ENCODE measurements around the gene KAT14.
A peak's percentile ranks its signal among the peaks of the same experiment; 100 is the strongest.
"Not testable (repeated sequence)": the region's sequence is repeated elsewhere in the genome, so short reads cannot be mapped to it uniquely, and the experiment has no call there.

Gene KAT14

DNA sequence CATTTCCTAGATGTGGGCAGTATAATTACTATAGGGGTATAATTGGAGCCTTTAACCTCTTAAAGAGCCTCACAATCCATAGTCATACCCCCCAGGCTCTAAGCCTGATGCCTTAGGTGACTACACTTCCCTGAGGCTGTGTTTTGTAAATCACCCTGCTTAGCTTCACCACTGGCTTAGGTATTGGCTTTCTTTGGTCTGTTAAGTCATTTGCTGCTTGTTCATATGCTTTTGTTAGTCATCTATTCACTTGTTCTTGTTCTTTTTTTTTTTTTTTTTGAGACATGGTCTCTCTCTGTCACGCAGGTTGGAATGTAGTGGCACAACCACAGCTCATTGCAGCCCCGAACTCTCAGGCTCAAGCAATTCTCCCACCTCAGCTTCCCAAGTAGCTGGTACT is 26.7 kb downstream of the KAT14 start:
- DNase-seq (ENCODE audit: low spot score): no peak

DNA sequence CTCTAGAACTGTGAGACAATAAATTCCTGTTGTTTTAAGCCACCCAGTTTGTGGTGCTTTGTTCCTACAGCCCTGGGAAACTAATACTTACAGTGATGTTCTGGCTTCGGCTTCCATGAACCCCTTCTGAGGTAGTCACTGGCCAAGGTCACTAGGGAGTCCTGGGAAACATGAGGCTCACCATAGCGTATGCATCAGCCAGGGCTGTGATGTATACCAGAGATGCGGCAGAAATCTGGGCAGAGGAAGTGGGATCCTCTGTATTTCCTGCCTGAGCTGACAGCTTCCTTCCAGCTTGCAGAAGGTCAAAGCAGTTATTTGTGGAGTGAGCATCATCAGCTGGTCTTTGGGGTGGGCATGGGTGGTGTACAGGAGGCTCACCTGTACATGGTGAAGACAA is 27.9 kb downstream of the KAT14 start:
- peak; percentile 1 for DNase-seq (ENCODE audit: low spot score)

DNA sequence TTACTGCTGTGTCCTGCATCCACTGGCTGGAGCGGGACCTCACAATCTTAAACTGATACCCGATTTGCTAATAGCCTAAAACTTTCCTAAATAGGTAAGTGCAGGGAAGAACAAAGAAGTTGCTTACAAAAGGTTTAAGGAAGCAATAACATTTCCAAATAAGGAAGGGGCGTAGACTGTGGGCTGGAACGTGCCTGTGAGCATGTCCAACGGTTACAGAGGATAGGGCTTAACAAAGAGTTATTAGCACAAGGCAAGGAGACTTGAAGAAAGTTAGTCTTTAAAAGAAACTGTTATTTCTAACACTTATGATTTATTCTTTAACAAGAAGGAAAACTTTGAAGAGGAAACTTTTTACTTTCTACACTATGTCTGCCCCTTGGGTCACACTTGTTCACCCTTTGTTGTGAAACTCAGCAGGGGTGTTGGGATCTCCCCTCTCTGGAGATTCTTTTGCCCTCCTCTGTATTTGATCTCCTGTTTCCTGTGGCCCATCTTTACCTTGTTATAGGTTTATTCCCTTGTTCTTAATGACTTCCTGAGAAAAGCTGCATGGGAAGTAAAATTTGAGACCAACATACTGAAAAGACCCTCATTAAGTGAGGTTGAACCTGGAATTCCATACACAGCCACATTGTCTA is 28.7 kb downstream of the KAT14 start:
- DNase-seq (ENCODE audit: low spot score): no peak

DNA sequence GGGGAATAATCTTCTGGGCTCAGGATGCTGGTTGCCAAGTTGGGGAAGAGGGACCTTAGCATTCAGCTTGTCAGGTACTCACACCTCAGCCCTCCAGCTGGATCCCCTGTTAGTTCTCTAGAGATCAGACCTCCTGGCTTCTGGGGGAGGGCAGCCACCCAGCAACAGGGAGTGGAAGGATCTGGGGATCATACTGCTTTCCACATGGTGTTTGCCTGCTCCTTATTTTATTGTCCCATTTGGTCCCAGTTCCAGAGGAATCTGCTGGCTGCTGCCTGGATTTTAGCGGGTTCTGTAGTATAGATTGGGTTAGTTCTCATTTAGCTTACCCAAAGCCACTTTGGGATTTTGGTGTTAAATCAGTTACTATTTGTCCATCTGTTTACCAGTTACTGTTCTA is 29.3 kb downstream of the KAT14 start:
- no peak for DNase-seq (ENCODE audit: low spot score)

DNA sequence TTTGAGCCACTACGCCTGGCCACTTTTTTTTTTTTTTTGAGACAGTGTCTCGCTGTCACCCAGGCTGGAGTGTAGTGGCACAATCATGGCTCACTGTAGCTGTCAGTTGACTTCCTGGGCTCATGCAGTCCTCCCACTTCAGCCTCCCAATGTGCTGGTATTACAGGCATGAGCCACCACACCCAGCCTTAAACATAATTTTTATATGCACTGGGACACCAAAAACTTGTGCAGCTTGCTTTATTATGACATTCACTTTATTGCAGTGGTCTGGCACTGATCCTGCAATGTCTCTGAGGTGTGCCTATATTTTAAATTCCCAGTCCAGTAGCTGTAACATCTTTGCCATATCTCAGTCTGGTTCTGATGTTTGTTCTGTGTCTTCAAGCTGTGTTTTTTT is 34.7 kb downstream of the KAT14 start:
- DNase-seq (ENCODE audit: low spot score): no peak

DNA sequence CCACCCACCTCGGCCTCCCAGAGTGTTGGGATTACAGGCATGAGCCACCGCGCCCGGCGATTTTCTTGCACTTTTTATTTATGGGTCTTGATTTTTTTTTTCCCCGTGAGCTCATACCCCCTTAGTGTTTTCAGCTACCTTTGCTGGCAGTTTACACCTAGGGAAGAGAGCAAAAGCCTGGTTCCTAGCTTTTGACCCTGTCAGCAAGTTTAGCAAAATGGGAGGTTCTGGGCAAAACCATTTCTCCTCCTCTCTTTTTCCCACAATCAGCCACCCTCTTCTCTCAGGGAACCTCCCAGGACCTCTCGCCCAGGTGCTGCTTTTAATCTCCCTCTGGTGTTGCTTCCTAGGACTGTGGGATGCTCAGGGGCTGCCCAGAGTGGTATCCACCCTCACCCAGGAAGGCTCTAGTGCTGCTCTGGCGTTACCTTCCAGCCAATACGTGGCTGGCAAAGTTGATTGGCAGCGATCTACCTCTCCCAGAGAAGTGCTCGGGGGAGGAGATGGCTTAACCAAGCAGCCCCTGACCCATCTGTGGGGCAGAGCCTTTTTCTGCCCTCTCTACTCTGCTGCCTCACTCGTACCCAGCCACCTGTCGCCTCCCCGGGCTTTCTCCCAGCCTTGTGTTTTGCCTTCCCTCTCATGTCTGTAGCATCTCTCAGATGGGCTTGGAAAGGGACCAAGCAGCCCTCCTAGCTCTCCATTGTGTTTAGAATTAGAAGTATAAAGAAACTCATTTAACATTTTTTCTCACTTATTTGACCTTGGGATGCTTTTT is 37.4 kb downstream of the KAT14 start:
- no peak for DNase-seq (ENCODE audit: low spot score)

DNA sequence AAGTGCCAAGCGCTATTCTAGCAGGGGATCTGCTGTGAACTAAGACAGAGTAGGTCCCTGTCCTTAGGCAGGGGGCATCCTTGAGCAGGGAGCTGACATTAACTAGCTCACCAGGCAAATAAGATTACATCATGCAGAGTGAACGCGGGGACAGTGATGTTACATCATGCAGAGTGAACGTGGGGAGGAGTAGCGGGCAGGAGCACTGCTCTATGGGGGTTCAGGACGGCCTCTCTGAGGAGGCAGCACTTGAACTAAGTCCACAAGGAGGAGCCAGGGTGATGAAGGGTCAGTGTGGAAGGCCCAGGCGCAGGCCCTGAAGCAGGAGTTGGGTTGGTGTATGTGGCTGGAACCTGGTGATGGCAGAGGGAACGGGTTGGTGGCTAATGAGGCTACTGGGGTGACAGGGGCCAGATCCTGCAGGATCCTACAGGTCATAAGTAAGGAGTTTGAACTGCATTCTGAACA is 38.7 kb downstream of the KAT14 start:
- no peak for DNase-seq (ENCODE audit: low spot score)

DNA sequence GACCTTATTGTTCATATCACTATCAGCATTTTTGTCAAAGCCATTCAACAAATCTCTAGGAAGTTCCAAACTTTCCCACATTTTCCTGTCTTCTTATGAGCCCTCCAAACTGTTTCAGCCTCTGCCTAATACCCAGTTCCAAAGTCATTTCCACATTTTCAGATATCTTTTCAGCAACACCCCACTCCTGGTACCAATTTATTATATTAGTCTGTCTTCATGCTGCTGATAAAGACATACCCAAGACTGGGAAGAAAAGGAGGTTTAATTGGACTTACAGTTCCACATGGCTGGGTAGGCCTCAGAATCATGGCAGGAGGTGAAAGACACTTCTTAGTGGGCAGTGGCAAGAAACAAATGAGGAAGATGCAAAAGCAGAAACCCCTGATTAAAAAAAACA is 42.7 kb downstream of the KAT14 start:
- DNase-seq (ENCODE audit: low spot score): not testable (repeated sequence)

DNA sequence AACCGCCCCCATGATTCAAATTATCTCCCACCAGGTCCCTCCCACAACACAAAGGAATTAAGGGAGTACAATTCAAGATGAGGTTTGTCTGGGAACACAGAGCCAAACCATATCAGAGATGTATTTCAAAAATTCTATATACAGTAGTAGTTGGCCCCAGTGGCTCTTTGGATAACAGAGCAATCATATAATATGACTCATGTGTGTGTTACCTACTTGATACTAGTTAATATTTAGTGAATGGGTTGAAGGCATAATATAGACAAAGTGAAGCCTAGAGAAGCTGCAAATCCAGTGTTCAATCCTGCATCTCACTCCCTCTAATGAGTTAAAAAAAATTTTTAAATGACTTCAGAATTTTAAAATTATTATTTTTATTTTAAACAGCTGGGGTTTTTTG is 43.2 kb downstream of the KAT14 start:
- no peak for DNase-seq (ENCODE audit: low spot score)

DNA sequence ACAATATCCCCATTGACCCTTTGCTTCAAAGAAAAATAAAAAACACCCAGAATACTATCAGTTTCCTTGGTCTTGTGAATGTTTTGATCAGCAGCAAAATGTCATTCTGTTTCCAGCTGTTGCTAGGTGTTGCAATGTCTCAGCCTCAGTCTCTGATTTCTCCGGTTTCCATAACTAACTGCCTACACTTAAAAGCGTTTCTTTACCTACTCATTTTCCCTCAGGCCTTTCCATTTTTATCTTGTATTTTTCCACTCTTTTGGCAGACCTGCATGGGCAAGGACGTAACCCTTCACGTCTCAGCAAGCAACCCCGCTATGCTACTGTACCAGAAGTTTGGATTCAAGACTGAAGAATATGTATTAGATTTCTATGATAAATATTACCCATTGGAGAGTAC is 49.4 kb downstream of the KAT14 start:
- DNase-seq (ENCODE audit: low spot score): no peak

DNA sequence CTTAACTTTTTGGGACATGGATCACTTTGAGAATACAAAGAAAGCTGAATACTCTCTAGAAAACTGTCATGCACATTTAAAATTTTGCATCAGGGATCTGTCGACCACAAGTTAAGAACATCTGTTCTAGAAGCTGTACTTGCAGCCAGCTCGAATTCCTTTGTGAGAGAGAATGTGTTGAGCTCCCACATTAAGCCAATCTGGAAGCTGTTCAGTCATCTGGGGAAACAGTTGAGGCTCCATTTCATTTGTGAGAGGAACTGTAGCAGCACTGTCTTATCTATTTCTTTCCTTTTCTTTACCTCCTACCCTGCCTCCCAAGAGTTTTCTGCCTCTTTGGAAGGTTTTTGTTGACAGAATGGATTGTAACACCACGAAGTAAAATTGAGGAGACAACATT is 50.8 kb downstream of the KAT14 start:
- no peak for DNase-seq (ENCODE audit: low spot score)

DNA sequence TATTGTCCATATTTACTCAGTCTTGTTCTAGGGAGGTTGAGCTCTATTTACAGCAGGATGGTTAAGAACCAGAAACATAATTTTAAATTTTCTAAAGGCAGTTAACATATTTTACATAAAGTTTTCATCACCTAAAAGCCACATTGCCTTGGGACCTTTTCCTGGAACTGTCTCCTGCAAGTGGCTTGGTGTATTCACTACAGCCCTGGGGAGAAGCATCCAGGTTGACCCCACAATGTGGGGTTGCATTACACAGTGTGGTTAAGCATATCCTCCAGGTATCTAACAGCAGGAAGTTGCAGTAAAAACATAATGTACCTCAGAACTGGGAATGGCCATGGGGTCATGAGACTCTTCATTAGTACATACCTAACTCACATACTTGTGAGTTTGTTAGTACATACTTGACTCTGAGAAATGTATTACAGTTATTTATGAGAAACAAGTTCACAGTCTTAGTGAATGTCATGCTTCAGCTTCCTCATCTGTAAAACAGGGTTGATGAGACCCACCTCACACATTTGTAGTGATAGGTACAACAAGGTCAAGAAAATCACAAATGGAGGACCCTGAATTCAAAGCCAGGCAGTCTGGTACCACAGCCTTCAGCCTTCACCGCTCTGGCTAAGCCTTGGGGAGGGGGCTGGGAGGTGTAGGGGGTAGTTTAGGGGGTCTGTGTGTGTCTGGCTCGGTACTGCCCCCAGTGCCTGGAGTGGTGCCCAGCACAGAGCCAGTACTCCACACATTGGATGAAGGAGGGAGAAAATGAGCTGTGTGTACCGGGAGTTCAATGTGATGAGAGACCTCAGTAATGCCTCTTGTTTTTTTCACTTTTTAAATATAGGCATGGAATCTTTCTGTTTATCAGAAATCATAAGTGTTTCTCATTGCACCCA is 52.9 kb downstream of the KAT14 start:
- DNase-seq (ENCODE audit: low spot score): no peak

DNA sequence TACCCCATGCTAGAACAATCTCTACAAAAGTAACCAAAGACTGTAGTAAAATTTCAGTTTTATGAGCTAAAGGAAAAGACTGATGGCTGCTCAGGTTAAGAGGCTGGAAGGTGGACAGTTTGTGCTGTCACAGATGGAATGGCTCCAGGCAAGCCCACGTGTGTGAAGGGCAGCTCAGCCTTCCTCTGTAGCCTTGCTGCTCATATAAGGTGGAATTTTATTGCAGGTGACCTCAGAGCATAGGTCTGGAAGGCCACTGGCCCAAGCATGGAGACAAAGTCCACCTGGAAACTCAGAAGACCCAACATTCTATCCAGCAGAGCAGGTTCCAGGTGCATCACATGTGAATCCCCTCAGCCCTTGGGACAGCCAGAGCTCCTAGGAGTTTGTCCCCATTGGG is 53.6 kb downstream of the KAT14 start:
- no peak for DNase-seq (ENCODE audit: low spot score)

DNA sequence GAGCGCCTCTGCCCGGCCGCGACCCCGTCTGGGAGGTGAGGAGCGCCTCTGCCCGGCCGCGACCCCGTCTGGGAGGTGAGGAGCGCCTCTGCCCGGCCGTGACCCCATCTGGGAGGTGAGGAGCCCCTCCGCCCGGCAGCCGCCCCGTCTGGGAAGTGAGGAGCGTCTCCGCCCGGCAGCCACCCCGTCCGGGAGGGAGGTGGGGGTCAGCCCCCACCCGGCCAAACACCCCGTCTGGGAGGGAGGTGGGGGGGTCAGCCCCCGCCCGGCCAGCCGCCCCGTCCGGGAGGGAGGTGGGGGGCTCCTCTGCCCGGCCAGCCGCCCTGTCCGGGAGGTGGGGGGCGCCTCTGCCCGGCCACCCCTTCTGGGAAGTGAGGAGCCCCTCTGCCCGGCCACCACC is 56.8 kb downstream of the KAT14 start:
- not testable (repeated sequence) for DNase-seq (ENCODE audit: low spot score)

DNA sequence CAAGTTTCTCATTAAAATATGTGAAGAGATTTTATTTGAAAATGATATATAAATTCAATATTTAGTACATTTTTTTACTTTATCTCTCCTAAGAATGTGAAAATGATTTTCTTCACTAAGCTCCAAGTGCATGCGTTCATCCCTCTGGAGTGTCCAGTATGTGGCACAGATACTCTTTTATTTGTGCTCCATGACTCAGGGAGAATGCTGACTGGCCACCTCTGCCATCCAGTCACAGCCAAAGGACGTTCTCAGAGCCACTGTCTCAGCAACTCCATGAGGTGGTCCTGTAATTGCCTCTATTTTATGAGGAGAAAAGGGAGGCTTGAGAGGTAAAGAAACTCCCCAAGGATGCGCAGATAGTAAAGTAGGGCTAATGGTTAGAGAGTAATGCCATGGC is 58.3 kb downstream of the KAT14 start:
- no peak for DNase-seq (ENCODE audit: low spot score)

DNA sequence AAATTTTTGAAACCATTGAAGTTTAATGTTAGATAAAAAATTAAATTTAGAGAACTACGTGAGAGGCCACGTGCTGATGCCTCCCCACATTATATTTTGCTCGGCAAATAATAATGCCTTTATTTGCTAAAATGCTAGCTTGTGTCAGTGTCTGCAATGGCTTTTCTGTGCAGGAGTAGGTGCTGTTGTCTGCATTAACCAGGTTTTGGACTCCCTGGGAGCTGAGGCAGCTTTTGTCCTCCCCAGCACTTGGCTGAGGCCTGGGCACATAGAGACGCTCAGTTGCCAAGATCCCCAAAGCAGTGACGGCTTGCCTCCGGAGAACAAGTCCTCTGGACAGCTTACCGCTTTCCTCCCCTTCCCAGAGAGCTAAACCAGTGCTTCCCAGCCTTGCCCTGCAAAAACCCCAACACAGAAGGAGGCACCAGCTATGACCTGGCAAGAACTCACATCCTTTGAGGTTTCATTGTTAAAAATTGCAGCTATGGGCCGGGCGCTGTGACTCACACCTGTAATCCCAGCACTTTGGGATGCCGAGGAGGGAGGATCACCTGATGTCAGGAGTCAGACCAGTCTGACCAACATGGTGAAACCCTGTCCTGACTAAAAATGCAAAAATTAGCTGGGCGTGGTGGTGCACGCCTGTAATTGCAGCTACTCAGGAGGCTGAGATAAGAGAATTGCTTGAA is 59.9 kb downstream of the KAT14 start:
- no peak for DNase-seq (ENCODE audit: low spot score)

DNA sequence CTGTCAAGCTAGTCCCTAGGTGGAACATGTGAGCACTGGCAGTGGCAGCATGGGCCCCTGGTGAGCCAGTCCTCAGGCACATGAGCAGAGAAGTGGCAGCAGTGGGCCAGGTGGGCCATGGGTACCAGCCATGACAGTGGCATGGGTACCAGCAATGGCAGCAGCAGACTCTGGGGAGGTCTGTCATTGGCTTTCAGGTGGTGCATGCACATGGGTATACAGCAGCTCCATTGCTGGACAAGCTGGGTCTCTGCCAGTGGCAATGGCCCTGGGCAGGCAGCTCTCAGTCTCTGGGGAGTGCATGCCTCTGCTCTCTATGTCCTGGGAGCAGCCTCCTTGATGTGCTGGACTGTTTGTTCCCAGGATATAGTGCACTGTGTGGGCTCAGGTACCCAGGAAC is 65.3 kb downstream of the KAT14 start:
- no peak for DNase-seq (ENCODE audit: low spot score)

DNA sequence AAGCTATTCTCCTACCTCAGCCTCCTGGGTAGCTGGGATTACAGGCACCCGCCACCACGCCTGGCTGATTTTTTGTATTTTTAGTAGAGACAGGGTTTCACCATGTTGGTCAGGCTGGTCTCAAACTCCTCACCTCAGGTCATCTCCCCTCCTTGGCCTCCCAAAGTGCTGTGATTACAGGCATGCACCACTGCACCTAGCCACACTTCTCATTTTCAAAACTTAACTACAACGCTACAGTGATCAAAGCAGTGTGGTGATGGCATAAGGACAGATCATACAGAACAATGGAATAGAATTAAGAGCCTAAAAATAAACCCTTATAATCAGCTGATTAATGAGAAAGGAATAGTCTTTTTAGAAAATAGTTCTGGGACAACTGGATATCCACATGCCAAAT is 66.0 kb downstream of the KAT14 start:
- not testable (repeated sequence) for DNase-seq (ENCODE audit: low spot score)

DNA sequence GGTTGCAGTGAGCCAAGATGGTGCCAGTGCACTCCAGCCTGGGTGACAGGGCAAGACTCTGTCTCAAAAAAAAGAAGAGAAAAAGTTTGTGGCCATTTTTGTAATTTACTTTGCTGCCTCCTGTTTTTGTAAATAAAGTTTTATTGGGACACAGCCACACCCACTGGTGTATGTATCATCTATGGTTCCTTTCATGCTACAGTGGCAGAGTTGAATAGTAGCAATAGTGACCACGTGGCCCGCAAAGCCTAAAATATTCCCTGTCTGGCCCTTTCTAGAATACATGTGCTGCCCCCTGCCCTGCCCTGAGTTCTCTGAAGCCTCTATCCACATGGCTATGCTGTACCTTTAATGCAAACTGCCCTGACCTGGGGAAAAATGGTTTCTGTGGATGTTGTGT is 75.3 kb downstream of the KAT14 start:
- DNase-seq (ENCODE audit: low spot score): no peak

DNA sequence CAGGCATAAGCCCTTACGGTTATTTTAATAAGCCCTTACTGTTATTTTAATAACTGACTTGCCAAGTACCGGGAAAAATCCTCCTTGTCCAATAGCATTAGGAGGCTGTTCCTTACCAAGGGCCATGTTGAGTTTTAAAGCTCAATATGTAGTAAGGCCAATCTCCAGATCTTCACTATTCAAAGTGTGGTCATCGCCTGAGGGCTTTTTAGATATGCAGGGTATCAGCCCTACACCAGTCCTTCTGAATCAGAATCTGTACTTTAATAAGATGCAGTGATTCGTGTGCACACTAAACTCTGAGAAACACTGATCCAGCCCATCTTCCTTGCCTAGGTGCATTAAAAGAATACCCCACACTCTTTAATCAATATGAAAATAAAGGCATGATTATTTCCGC is 77.9 kb downstream of the KAT14 start:
- no peak for DNase-seq (ENCODE audit: low spot score)

DNA sequence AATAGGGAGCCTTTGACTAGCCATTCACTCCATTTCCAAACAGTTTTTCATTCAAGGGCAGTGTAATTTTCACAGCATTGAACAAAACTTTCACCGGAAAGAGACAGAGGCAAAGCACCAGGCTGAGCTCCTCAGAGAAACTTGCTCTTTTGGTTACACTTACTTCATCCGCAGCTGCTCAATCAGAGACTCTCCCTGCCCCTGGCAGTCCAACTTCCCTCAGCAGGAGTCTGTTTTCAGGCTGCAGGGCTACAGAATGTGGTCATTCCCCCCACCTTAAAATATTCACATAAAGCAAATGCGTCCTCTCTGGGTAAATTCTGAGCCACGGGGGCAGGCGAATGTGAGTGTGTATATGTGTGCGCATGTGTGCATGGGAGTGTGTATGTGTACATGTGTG is 80.6 kb downstream of the KAT14 start:
- no peak for DNase-seq (ENCODE audit: low spot score)

DNA sequence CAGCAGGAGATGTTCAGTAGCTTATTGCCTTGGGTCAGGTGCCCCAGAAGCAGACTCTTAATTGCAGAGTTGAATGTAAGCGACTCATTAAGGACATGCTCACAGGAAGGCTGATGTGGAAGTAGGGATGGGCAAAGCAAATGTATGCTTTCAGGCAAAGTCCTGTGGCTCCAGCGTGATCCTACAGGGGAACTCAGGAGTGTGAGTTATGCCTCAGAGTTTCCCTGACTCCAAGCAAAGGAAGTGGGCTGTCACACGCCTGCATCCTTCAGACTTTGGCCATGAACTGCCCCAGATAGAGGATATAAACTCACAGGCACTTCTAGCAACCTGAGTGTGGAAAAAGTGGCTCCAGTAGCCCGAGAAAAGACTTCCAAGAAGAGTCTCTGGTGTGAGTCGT is 85.7 kb downstream of the KAT14 start:
- no peak for DNase-seq (ENCODE audit: low spot score)
